ENCODE results near the gene SLX1A. TPM values are rescaled to one million over a fixed set of nuclear protein-coding genes. Genes with fewer than 3 reads are reported as not detected.

SLX1A gene
- total RNA-seq, 4 donors from 2014 or later = 23.6 to 103 (median 45.7) TPM

DNA sequence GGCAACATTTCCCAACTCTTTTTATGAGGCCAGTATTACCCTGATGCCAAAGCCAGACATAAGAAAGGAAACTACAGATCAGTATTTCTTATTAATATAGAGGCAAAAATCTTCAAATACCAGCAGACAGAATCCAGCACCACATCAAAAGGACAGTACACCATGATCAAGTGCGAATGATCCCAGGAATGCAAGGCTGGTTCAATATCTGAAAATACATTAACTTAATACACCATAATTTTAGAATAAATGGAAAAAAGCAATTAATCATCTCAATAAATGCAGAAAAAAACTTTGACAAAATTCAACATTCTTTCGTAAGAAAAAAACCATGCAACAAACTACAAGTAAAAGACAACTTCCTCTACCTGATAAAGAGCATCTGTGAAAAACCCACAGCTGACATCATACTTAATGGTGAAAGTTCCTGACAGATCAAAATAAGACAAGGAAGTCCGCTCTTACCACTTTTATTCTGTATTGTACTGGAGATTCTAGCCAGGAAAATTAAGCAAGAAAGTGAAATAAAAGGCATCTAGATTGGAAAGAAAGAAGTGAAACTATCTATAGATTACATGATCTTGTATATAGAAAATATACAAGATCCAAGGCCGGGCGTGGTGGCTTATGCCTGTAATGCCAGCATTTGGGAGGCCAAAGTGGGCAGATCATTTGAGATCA is 44.3 kb upstream of the SLX1A start:
- intact Hi-C loops (cut with DNase I; ENCODE audit: low total_unique reads) = no loop called here
- Histone ChIP-seq H3K4me3 (no peak overlapping the region), H3K36me3 (no peaks in the 10 kb centered on the region), H3K27me3 (peaks cover 0 to 4% (median 0%) of the 10 kb centered on the region in 3 donors), H3K4me1 (no peaks in the 10 kb centered on the region), H3K27ac (no peak overlapping the region), H3K9me3 (no peaks in the 10 kb centered on the region)
- no peak for DNase-seq
- no peak for TF ChIP-seq POLR2A (IDR thresholded peaks at IDR 0.05)
- TF ChIP-seq, protein P1, sequence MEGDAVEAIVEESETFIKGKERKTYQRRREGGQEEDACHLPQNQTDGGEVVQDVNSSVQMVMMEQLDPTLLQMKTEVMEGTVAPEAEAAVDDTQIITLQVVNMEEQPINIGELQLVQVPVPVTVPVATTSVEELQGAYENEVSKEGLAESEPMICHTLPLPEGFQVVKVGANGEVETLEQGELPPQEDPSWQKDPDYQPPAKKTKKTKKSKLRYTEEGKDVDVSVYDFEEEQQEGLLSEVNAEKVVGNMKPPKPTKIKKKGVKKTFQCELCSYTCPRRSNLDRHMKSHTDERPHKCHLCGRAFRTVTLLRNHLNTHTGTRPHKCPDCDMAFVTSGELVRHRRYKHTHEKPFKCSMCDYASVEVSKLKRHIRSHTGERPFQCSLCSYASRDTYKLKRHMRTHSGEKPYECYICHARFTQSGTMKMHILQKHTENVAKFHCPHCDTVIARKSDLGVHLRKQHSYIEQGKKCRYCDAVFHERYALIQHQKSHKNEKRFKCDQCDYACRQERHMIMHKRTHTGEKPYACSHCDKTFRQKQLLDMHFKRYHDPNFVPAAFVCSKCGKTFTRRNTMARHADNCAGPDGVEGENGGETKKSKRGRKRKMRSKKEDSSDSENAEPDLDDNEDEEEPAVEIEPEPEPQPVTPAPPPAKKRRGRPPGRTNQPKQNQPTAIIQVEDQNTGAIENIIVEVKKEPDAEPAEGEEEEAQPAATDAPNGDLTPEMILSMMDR (IDR thresholded peaks at IDR 0.05 in 4 of 5, conservative IDR thresholded peaks at IDR 0.05 in 1 of 5) = no peak
- no peak for ATAC-seq
- in situ Hi-C loops (cut with MboI; ENCODE audit: low sequenced_read_pairs in 4 of 4) = no loop called here

DNA sequence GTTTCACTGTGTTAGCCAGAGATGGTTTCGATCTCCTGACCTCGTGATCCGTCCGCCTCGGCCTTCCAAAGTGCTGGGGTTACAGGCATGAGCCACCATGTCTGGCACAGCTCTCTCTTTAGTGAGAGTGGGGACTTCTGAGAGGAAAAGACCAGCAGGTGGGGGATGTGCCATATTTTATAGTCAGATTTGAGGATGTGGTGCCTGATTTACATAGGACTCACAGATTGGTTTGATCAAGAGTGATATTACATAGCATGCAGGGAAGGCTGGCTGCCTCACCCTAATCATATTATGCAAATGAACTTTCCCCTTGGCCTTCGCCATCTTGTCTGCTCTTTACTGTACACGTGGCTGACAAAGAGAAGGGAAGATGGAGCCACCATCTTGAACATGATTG is 42.6 kb upstream of the SLX1A start:
- H3K36me3 ChIP-seq = no peaks in the 10 kb centered on the region
- H3K4me1 ChIP-seq = no peaks in the 10 kb centered on the region
- no peak overlapping the region for H3K27ac ChIP-seq
- no peaks in the 10 kb centered on the region for H3K9me3 ChIP-seq
- peaks cover 0 to 4% (median 0%) of the 10 kb centered on the region in 3 donors for H3K27me3 ChIP-seq
- TF ChIP-seq, protein P1 (IDR thresholded peaks at IDR 0.05 in 4 of 5, conservative IDR thresholded peaks at IDR 0.05 in 1 of 5) = no peak
- no peak for TF ChIP-seq POLR2A (IDR thresholded peaks at IDR 0.05)
- in situ Hi-C loops (cut with MboI; ENCODE audit: low sequenced_read_pairs in 4 of 4) = no loop called here
- DNase-seq = no peak
- intact Hi-C loops (cut with DNase I; ENCODE audit: low total_unique reads) = no loop called here
- ATAC-seq = no peak
- no peak overlapping the region for H3K4me3 ChIP-seq

DNA sequence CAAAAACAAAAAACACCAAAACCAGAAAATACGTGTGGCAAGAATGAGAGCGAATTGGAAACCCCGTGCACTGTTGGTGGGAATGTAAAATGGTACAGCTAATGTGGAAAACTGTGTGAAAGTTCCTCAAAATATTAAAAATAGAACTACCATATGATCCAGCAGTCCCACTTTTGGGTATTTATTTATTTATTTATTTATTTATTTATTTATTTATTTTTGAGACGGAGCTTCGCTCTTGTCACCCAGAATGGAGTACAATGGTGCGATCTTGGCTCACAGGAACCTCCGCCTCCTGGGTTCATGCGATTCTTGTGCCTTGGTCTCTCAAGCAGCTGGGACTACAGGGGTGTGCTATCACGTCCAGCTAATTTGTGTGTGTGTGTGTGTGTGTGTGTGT is 41.2 kb upstream of the SLX1A start:
- intact Hi-C loops (cut with DNase I; ENCODE audit: low total_unique reads) = no loop called here
- Histone ChIP-seq H3K4me1 (no peaks in the 10 kb centered on the region), H3K27ac (no peak overlapping the region), H3K27me3 (peaks cover 0 to 4% (median 0%) of the 10 kb centered on the region in 3 donors), H3K9me3 (no peaks in the 10 kb centered on the region), H3K36me3 (no peaks in the 10 kb centered on the region), H3K4me3 (no peak overlapping the region)
- TF ChIP-seq, protein P1 (IDR thresholded peaks at IDR 0.05 in 4 of 5, conservative IDR thresholded peaks at IDR 0.05 in 1 of 5) = no peak
- no peak for TF ChIP-seq POLR2A (IDR thresholded peaks at IDR 0.05)
- DNase-seq = no peak
- no peak for ATAC-seq
- in situ Hi-C loops (cut with MboI; ENCODE audit: low sequenced_read_pairs in 4 of 4) = no loop called here

DNA sequence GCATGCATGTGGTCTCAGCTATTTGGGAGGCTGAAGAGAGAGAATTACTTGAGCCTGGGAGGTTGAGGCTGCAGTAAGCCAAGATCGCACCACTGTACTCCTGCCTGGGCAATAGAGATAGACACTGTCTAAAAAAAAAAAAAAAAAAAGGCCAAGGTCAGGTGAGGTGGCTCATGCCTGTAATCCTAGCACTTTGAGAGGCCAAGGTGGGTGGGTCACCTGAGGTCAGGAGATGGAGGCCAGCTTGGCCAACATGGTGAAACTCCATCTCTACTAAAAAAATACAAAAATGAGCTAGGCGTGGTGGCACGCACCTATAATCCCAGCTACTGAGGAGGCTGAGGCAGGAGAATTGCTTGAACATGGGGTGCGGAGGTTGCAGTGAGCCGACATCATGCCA is 38.5 kb upstream of the SLX1A start:
- Histone ChIP-seq H3K4me1 (no peaks in the 10 kb centered on the region), H3K27me3 (no peaks in the 10 kb centered on the region), H3K36me3 (no peaks in the 10 kb centered on the region), H3K4me3 (no peak overlapping the region), H3K9me3 (no peaks in the 10 kb centered on the region), H3K27ac (no peak overlapping the region)
- ATAC-seq (no peak), DNase-seq (no peak)
- TF ChIP-seq, protein P1 (IDR thresholded peaks at IDR 0.05 in 4 of 5, conservative IDR thresholded peaks at IDR 0.05 in 1 of 5) = no peak
- TF ChIP-seq POLR2A (IDR thresholded peaks at IDR 0.05) = no peak
- intact Hi-C loops (cut with DNase I; ENCODE audit: low total_unique reads) = no loop called here
- in situ Hi-C loops (cut with MboI; ENCODE audit: low sequenced_read_pairs in 4 of 4) = no loop called here

DNA sequence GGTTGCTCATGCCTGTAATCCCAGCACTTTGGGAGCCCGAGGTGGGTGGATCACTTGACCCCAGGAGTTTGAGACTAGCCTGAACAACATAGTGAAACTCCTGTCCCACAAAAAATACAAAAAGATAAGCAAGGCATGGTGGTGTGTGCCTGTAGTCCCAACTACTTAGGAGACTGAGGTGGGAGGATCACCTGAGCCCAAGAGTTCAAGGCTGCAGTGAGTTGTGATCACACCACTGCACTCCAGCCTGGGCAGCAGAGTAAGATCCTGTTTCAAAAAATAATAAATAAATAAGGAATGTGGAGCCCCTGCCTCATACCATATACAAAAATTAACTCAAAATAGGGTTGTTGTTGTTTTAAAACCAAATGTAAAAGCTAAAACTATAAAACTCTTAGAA is 36.5 kb upstream of the SLX1A start:
- Histone ChIP-seq H3K9me3 (no peaks in the 10 kb centered on the region), H3K4me3 (no peak overlapping the region), H3K27me3 (no peaks in the 10 kb centered on the region), H3K4me1 (no peaks in the 10 kb centered on the region), H3K27ac (no peak overlapping the region), H3K36me3 (no peaks in the 10 kb centered on the region)
- ATAC-seq = no peak
- DNase-seq = no peak
- intact Hi-C loops (cut with DNase I; ENCODE audit: low total_unique reads) = no loop called here
- TF ChIP-seq, protein P1 (IDR thresholded peaks at IDR 0.05 in 4 of 5, conservative IDR thresholded peaks at IDR 0.05 in 1 of 5) = no peak
- no peak for TF ChIP-seq POLR2A (IDR thresholded peaks at IDR 0.05)
- in situ Hi-C loops (cut with MboI; ENCODE audit: low sequenced_read_pairs in 4 of 4) = no loop called here

Measured in gastrocnemius medialis (tissue), 4 donors.